Measurements from ENCODE around the gene LYRM2.

LYRM2 gene

DNA sequence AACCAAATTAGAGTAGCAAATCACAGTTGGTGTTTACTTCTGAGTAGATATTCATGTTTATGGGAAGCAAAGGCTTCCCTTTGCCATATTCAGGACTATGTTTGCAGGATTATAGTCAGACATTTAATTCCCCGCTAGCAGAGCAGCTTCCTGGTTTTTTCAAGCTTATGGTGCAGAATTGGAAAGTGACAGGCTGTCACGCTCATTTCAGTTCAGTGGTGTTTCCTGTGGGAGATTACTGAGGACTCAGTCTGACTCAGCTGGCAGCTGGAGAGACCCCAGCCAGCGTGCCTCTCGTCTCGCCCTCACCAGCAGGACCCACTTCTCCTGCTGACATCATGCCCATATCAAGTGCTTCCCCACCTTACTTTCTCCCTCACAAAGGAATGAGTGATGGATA is 85.1 kb downstream of the LYRM2 start:
- no peak for DNase-seq

- DNase-seq, result no peak
These were observed 91.3 kb downstream of the LYRM2 start for GRCh38 chr6:89547281-89547680.

GRCh38 chr6:89542866-89543265 is 95.7 kb downstream of the LYRM2 start:
- DNase-seq, result no peak

DNA sequence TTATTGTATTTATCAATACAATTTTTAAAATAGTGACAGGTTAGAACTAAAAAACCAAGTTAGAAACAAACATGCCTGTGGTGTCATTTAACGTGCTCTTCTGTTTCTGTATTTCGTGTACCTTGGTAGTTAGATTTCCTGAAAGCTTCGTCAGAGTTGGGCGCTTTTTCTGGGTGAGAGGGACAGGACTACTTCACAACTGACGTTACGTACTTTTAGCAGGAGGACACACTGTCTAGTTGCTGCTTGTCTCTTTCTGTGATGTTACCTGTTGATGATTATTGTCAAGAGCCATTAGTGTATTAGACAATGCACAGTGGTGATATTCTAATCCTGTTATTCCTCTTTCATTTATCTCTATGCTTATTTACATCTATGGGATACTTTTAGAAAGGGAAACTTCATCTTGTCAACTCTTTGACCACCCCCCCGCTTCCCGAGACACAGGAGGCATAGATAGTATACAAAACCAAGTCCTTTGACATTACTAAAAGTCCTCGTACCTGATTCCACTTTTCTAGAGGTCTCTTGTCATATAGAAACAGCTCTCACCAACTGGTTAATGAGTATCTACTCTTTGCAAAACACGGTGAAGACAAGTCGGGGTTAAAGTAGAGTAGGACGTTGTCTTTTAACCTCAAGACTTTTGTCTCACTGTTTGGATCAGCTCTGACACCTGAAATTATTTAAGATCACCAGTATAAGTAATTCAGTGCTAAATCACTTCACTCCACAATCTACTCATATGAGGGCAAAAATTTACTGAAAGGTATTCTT is 96.3 kb downstream of the LYRM2 start:
- DNase-seq, result no peak

DNA sequence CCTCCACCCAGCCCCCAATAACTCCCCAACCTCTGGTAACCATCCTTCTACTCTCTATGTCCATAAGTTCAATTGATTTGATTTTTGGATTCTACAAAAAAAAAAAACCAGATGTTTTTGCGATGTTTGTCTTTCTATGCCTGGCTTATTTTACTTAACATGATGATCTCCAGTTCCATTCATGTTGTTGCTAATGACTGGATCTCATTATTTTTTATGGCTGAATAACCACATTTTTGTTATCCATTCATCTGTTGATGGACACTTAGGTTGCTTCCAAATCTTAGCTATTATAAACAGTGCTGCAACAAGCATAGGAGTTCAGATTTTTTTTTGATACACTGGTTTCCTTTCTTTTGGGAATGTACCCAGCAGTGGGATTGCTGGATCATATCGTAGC is 98.8 kb downstream of the LYRM2 start:
- DNase-seq, result no peak

- no peak for DNase-seq
These were observed 102.3 kb downstream of the LYRM2 start for GRCh38 chr6:89536231-89536630.

- no peak for DNase-seq
These were observed 107.6 kb downstream of the LYRM2 start for GRCh38 chr6:89530982-89531381.

- no peak for DNase-seq
These were observed 109.7 kb downstream of the LYRM2 start for GRCh38 chr6:89528866-89529265.

GRCh38 chr6:89527634-89528033 is 110.9 kb downstream of the LYRM2 start:
- DNase-seq, result no peak

- DNase-seq, result no peak
These were observed 112.0 kb downstream of the LYRM2 start for GRCh38 chr6:89526563-89526869.

- DNase-seq, result no peak
These were observed 112.6 kb downstream of the LYRM2 start for GRCh38 chr6:89525786-89526562.

DNA sequence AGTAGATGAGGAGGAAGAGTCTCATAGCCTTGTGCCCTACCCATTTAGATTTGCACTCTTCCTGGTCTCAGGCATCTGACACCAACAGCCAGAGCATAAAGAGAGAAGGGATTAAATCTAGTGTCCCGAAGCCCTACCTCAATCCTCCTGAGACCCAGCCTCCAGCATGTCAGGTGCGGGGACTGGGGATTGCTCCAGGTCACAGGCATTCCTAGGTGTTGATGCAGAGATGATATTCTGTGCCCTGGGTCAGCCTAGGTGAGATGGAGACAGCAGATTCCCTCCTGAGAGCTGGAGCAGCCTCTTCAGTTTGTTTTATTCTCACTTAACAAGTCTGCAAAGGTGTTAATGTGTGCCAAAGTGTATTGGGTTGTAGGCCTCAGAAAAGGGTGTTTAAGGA is 115.8 kb downstream of the LYRM2 start:
- no peak for DNase-seq

- no peak for DNase-seq
These were observed 117.8 kb downstream of the LYRM2 start for GRCh38 chr6:89520736-89521135.

DNA sequence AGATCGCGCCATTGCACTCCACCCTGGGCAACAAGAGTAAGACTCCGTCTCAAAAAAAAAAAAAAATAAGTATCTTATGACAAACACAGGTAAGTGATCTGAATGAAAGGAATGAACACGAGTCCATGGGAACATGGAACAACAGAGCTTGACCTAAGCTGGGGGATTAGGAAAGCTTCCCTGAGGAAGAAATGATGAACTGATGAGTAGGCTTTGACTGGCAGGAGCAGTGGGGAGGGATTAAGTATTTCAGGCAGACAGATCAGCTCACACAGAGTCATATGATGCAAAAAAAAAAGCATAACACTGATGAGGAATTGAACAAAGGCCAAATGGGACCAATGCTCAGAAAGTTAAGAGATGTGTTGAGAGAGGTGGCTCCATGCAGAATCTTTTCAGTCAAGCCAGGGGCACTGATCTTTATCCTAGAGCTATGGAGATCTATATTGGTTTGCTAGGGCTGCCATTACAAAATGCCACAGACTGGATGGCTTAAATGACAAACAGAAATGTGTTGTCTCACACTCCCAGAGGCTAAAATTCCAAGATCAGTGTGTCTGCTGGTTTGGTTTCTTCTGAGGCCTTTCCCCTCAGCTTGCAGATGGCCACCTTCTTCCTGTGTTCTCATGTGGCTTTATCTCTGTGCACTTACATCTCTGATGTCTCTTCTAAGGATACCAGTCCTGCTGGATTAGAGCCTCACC is 120.0 kb downstream of the LYRM2 start:
- no peak for DNase-seq
